HEK293T (cell line): ENCODE measurements around the gene AKR1B1.

ENCODE experiments used
- ARNT ChIP-seq: fragments of 450-650 bp; IDR thresholded peaks from 2 replicates; pipeline ENCODE4 v1.6.1; 2017; ENCODE audit warnings: mild to moderate bottlenecking
- BHLHE40 ChIP-seq: fragments of 450-650 bp; IDR thresholded peaks from 2 replicates; pipeline ENCODE4 v1.6.1; 2016; ENCODE audit warnings: mild to moderate bottlenecking, moderate library complexity, borderline replicate concordance
- ELF4 ChIP-seq: fragments of 450-650 bp; IDR thresholded peaks from 2 replicates; pipeline ENCODE4 v1.6.1; 2017; ENCODE audit warnings: antibody characterized with exemption
- FOXA1 ChIP-seq: fragments of 450-650 bp; IDR thresholded peaks from 2 replicates; pipeline ENCODE4 v1.6.1; 2016; ENCODE audit warnings: mild to moderate bottlenecking
- FOXK2 ChIP-seq: fragments of 450-650 bp; IDR thresholded peaks from 2 replicates; pipeline ENCODE4 v1.6.1; 2016; ENCODE audit warnings: mild to moderate bottlenecking
- FOXM1 ChIP-seq: fragments of 450-650 bp; IDR thresholded peaks from 2 replicates; pipeline ENCODE4 v1.6.1; 2017; ENCODE audit warnings: mild to moderate bottlenecking, borderline replicate concordance
- L3MBTL2 ChIP-seq: fragments of 450-650 bp; conservative IDR thresholded peaks from 2 replicates; pipeline ENCODE4 v1.6.1; 2016; ENCODE audit warnings: mild to moderate bottlenecking
- NFRKB ChIP-seq: fragments of 450-650 bp; IDR thresholded peaks from 2 replicates; pipeline ENCODE4 v1.6.1; 2016; ENCODE audit warnings: mild to moderate bottlenecking, moderate library complexity
- SP1 ChIP-seq: fragments of 450-650 bp; IDR thresholded peaks from 2 replicates; pipeline ENCODE4 v1.6.1; 2017
- SUZ12 ChIP-seq: fragments of 450-650 bp; IDR thresholded peaks from 2 replicates; pipeline ENCODE4 v1.6.1; 2016; ENCODE audit warnings: mild to moderate bottlenecking
- ZNF384 ChIP-seq: fragments of 450-650 bp; IDR thresholded peaks from 2 replicates; pipeline ENCODE4 v1.6.1; 2016

- TF ChIP-seq FOXM1 (no peak), NFRKB (no peak), ZNF384 (no peak), BHLHE40 (no peak), ELF4 (no peak), SP1 (no peak), ARNT (no peak), L3MBTL2 (no peak), FOXK2 (no peak), FOXA1 (no peak), SUZ12 (no peak)
Observed at GRCh38 chr7:134440067-134440466, 18.8 kb downstream of the AKR1B1 start.
